PC-3 (cell line): ENCODE results near the gene DLK1. TPM values are rescaled to one million over a fixed set of nuclear protein-coding genes. Genes with fewer than 3 reads are reported as not detected.

ENCODE experiments used
- ATAC-seq: fragments of 200-7000 bp; cut with Tn5 transposase; 2 replicates; pipeline ENCODE4 v1.9.1; 2020; ENCODE audit warnings: mild to moderate bottlenecking, moderate library complexity
- BruUV-seq: library from RNA; stranded (reverse); fragments of 400-500 nt; replicated peaks from 2 replicates; lab custom pipeline; 2021; lab: Mats Ljungman, UMichigan
- CTCF ChIA-PET: fragments of 300-600 bp; sonication (Branson Sonifier 250); formaldehyde crosslinking; loops from one replicate; lab custom pipeline; 2022; ENCODE audit warnings: antibody characterized with exemption; lab: Charles Lee
- POLR2A ChIA-PET: fragments of 300-600 bp; sonication (Branson Sonifier 250); formaldehyde crosslinking; loops from one replicate; lab custom pipeline; 2022; ENCODE audit warnings: antibody characterized with exemption; ENCODE audit not compliant: unreplicated experiment; lab: Charles Lee
- DNase-seq: peaks from one replicate; pipeline ENCODE4 v3.0.0-alpha.2; 2015
- H2AFZ ChIP-seq: fragments of 300-600 bp; sonication (generic); 2 replicates; pipeline ENCODE4 v1.6.0; 2016; ENCODE audit warnings: antibody characterized with exemption, low read length
- H3F3A ChIP-seq: fragments of 300-600 bp; sonication (generic); one replicate; pipeline ENCODE4 v1.6.0; 2017; ENCODE audit warnings: antibody characterized with exemption, low read length, control low read depth, mild to moderate bottlenecking; ENCODE audit not compliant: unreplicated experiment
- H3K27ac ChIP-seq: fragments of 300-600 bp; sonication (generic); 2 replicates; pipeline ENCODE4 v1.5.1; 2016; ENCODE audit warnings: mild to moderate bottlenecking, low read length
- H3K27me3 ChIP-seq: fragments of 300-600 bp; sonication (generic); 2 replicates; pipeline ENCODE4 v1.6.1; 2016; ENCODE audit warnings: low read length, mixed read lengths
- H3K36me3 ChIP-seq: fragments of 300-600 bp; sonication (generic); 2 replicates; pipeline ENCODE4 v1.6.1; 2016; ENCODE audit warnings: low read depth, mixed run types, low read length, mixed read lengths
- H3K4me1 ChIP-seq: fragments of 300-600 bp; sonication (generic); 2 replicates; pipeline ENCODE4 v1.5.1; 2016; ENCODE audit warnings: low read length; ENCODE audit not compliant: insufficient read depth
- H3K4me2 ChIP-seq: fragments of 300-600 bp; sonication (generic); 2 replicates; pipeline ENCODE4 v1.6.0; 2016; ENCODE audit warnings: low read length
- H3K4me3 ChIP-seq: fragments of 300-600 bp; sonication (generic); 2 replicates; pipeline ENCODE4 v1.5.1; 2016; ENCODE audit warnings: mild to moderate bottlenecking, low read length, mixed read lengths
- H3K79me2 ChIP-seq: fragments of 300-600 bp; sonication (generic); 2 replicates; pipeline ENCODE4 v1.6.1; 2017; ENCODE audit warnings: low read length, mixed read lengths
- H3K9ac ChIP-seq: fragments of 300-600 bp; sonication (generic); 2 replicates; pipeline ENCODE4 v1.6.0; 2016; ENCODE audit warnings: mild to moderate bottlenecking, low read length
- H3K9me2 ChIP-seq: fragments of 300-600 bp; sonication (generic); replicated peaks from 2 replicates; pipeline ENCODE4 v1.6.1; 2016; ENCODE audit warnings: mixed run types, low read length, mixed read lengths
- H3K9me3 ChIP-seq: fragments of 300-600 bp; sonication (generic); 2 replicates; pipeline ENCODE4 v1.6.1; 2016; ENCODE audit warnings: low read length, mixed read lengths
- H4K20me1 ChIP-seq: fragments of 300-600 bp; sonication (generic); 2 replicates; pipeline ENCODE4 v1.6.1; 2016; ENCODE audit warnings: low read length, mixed read lengths
- CTCF ChIP-seq: fragments of 300-600 bp; sonication (generic); conservative IDR thresholded peaks from 2 replicates; pipeline ENCODE4 v1.5.1; 2017; ENCODE audit warnings: antibody characterized with exemption, low read depth, mild to moderate bottlenecking, low read length
- EZH2 ChIP-seq: fragments of 300-600 bp; sonication (generic); IDR thresholded peaks from one replicate; pipeline ENCODE4 v1.6.1; 2017; ENCODE audit warnings: antibody characterized with exemption, mild to moderate bottlenecking, low read length; ENCODE audit not compliant: unreplicated experiment
- EZH2phosphoT487 ChIP-seq: fragments of 300-600 bp; sonication (generic); IDR thresholded peaks from 2 replicates; pipeline ENCODE4 v1.6.1; 2018; ENCODE audit warnings: mild to moderate bottlenecking, antibody characterized with exemption, low read length, borderline replicate concordance
- intact Hi-C: fragments of 100-400 bp; cut with micrococcal nuclease; formaldehyde crosslinking; loops from 2 replicates; pipeline ENCODE4 v1.9.0; 2023
- total RNA-seq: library from RNA; depleted of rRNA; stranded (reverse); fragments of >200 nt; gene quantifications from 2 replicates; pipeline ENCODE4 v1.2.3, GENCODE V29; 2014

DLK1 gene
- total RNA-seq, 1 experiment from 2014 or later, result not detected

DNA sequence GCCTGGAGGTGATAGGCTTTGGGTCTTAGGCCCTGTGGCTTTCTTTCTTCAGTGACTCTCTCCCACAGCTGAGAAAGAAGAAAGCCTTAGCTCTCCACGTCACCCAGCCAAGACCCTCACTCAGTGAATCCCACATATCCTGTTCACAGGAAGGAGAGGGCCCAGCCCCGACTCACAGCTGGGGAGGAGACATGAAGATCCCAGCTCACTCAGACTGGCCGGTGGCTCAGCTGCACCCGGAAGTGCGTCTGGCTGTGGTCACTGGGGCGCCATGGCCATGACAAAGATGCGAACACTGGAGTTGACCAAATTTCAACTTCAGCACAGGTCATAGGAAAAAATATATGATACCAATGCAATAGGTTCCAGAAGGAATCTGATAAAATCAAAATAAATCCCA, 14.2 kb downstream of the DLK1 start:
- POLR2A ChIA-PET, result interaction anchor here (0.6 kb wide), 1 partner anchor 355 kb away, joined by 7 read pairs; no protein-coding TSS in a partner anchor
- no peaks in the 10 kb centered on the region for H4K20me1 ChIP-seq
- no peaks in the 10 kb centered on the region for H3K9me3 ChIP-seq
- no peak for TF ChIP-seq EZH2
- no peak for TF ChIP-seq EZH2phosphoT487
- no peak for TF ChIP-seq CTCF
- no peak overlapping the region for H3K4me3 ChIP-seq
- H3K9me2 ChIP-seq, result no peaks in the 10 kb centered on the region
- intact Hi-C loops, result no loop called here
- no peak overlapping the region for H3K9ac ChIP-seq
- H3K4me1 ChIP-seq, result no peaks in the 10 kb centered on the region
- ATAC-seq (no peak), DNase-seq (no peak)
- H3F3A ChIP-seq, result no peaks in the 10 kb centered on the region
- BruUV-seq, result no TSS peak
- no peaks in the 10 kb centered on the region for H3K79me2 ChIP-seq
- CTCF ChIA-PET, result no interaction called here
- H2AFZ ChIP-seq, result no peak overlapping the region
- H3K36me3 ChIP-seq, result no peaks in the 10 kb centered on the region
- H3K4me2 ChIP-seq, result no peak overlapping the region
- H3K27ac ChIP-seq, result no peak overlapping the region
- no peaks in the 10 kb centered on the region for H3K27me3 ChIP-seq

GRCh38 chr14:100741966-100742365, 15.3 kb downstream of the DLK1 start:
- no peak for DNase-seq
- H3F3A ChIP-seq, result no peaks in the 10 kb centered on the region
- no peak overlapping the region for H3K4me2 ChIP-seq
- POLR2A ChIA-PET, result no interaction called here
- no peaks in the 10 kb centered on the region for H3K79me2 ChIP-seq
- no peak overlapping the region for H3K9ac ChIP-seq
- H4K20me1 ChIP-seq, result no peaks in the 10 kb centered on the region
- no TSS peak for BruUV-seq
- no peaks in the 10 kb centered on the region for H3K9me3 ChIP-seq
- ATAC-seq, result no peak
- peaks cover 3% of the 10 kb centered on the region; the same call in 1 of the 2 replicates for H3K4me1 ChIP-seq
- H3K27me3 ChIP-seq, result no peaks in the 10 kb centered on the region
- H3K9me2 ChIP-seq, result no peaks in the 10 kb centered on the region
- H3K4me3 ChIP-seq, result no peak overlapping the region
- no peak overlapping the region for H3K27ac ChIP-seq
- intact Hi-C loops, result no loop called here
- CTCF ChIA-PET, result no interaction called here
- no peak overlapping the region for H2AFZ ChIP-seq
- TF ChIP-seq EZH2phosphoT487 (no peak), EZH2 (no peak), CTCF (no peak)
- no peaks in the 10 kb centered on the region for H3K36me3 ChIP-seq

DNA sequence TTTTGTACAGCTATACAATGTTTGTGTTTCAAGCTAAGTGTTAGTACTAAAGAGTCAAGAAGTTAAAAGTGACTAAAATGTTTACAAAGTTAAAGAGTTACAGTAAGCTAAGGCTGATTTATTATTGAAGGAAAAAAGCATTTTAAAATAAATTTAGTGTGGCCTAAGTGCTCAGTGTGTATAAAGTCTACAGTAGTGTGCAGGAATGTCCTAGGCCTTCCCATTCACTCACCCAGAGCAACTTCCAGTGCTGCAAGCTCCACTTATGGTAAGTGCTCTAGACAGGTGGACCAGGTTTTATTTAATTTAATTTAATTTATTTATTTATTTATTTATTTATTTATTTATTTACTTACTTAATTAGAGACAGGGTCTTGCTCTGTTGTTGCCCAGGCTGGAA, 19.6 kb downstream of the DLK1 start:
- H3K4me3 ChIP-seq, result no peak overlapping the region
- CTCF ChIA-PET, result interaction anchor here (0.7 kb wide), 1 partner anchor 82 kb away, joined by 4 read pairs; no protein-coding TSS in a partner anchor
- peaks cover 12% of the 10 kb centered on the region for H3K4me1 ChIP-seq
- no peak overlapping the region for H3K27ac ChIP-seq
- H3K4me2 ChIP-seq, result no peak overlapping the region
- POLR2A ChIA-PET, result no interaction called here
- BruUV-seq, result no TSS peak
- H3F3A ChIP-seq, result no peaks in the 10 kb centered on the region
- H3K9me2 ChIP-seq, result no peaks in the 10 kb centered on the region
- H4K20me1 ChIP-seq, result no peaks in the 10 kb centered on the region
- no peaks in the 10 kb centered on the region for H3K27me3 ChIP-seq
- TF ChIP-seq EZH2, result no peak
- H2AFZ ChIP-seq, result no peak overlapping the region
- no peaks in the 10 kb centered on the region for H3K36me3 ChIP-seq
- no peak overlapping the region for H3K9ac ChIP-seq
- intact Hi-C loops, result no loop called here
- H3K79me2 ChIP-seq, result no peaks in the 10 kb centered on the region
- DNase-seq, result no peak
- no peaks in the 10 kb centered on the region for H3K9me3 ChIP-seq
- no peak for ATAC-seq
